Body of pancreas (tissue), 4 donors: ENCODE results near the gene CMIP.

Source experiments
- POLR2A ChIP-seq, 3 donors: fragments of 450-650 bp; IDR thresholded peaks; one replicate each; pipeline ENCODE4 v1.6.1; 2016; ENCODE audit warnings: antibody characterized with exemption in 3 of 3, mild to moderate bottlenecking in 2 of 3
- TF ChIP-seq, protein P1 (sequence below), 7 experiments: fragments of 450-650 bp in 4 of 7; fragments of 200-600 bp in 3 of 7; sonication (generic) in 3 of 7; IDR thresholded peaks; one replicate each; pipeline ENCODE4 v1.5.1; 2016 to 2019; ENCODE audit warnings: antibody characterized with exemption in 7 of 7

- TF ChIP-seq, protein P1, sequence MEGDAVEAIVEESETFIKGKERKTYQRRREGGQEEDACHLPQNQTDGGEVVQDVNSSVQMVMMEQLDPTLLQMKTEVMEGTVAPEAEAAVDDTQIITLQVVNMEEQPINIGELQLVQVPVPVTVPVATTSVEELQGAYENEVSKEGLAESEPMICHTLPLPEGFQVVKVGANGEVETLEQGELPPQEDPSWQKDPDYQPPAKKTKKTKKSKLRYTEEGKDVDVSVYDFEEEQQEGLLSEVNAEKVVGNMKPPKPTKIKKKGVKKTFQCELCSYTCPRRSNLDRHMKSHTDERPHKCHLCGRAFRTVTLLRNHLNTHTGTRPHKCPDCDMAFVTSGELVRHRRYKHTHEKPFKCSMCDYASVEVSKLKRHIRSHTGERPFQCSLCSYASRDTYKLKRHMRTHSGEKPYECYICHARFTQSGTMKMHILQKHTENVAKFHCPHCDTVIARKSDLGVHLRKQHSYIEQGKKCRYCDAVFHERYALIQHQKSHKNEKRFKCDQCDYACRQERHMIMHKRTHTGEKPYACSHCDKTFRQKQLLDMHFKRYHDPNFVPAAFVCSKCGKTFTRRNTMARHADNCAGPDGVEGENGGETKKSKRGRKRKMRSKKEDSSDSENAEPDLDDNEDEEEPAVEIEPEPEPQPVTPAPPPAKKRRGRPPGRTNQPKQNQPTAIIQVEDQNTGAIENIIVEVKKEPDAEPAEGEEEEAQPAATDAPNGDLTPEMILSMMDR (IDR thresholded peaks at IDR 0.05): no peak
- no peak for TF ChIP-seq POLR2A (IDR thresholded peaks at IDR 0.05)
Measured at GRCh38 chr16:81397879-81398520, 46.6 kb upstream of the CMIP start.
